Measurements from ENCODE around the gene OR52B6. TPM values are rescaled to one million over a fixed set of nuclear protein-coding genes. Genes with fewer than 3 reads are reported as not detected.

OR52B6 gene
- total RNA-seq, 1 experiment from 2014 or later, result not detected

Other genes with a start within 250 kb of the OR52B6 start
- 17.4 and 17.7 TPM in 2 replicates for gene OR51B5, start 237.4 kb upstream of the OR52B6 start, total RNA-seq (2014; rRNA removed; shearing (Covaris generic))
- not detected in 2 replicates for gene OR51B6, start 229.4 kb upstream of the OR52B6 start, total RNA-seq (2014; rRNA removed; shearing (Covaris generic))
- gene OR51M1, start 197.1 kb upstream of the OR52B6 start, total RNA-seq (2014; rRNA removed; shearing (Covaris generic)), result not detected in 2 replicates
- not detected in 2 replicates for gene OR51Q1, start 158.8 kb upstream of the OR52B6 start, total RNA-seq (2014; rRNA removed; shearing (Covaris generic))
- gene OR51I1, start 139.4 kb upstream of the OR52B6 start, total RNA-seq (2014; rRNA removed; shearing (Covaris generic)), result 0.55 TPM in 1 of 2 replicates, not detected in the other
- not detected in 2 replicates for gene OR51I2, start 131.6 kb upstream of the OR52B6 start, total RNA-seq (2014; rRNA removed; shearing (Covaris generic))
- gene OR52D1, start 92.2 kb upstream of the OR52B6 start, total RNA-seq (2014; rRNA removed; shearing (Covaris generic)), result not detected in 2 replicates
- gene UBQLN3, start 70.9 kb upstream of the OR52B6 start, total RNA-seq (2014; rRNA removed; shearing (Covaris generic)), result not detected in 2 replicates
- not detected in 2 replicates for gene UBQLNL, start 64.2 kb upstream of the OR52B6 start, total RNA-seq (2014; rRNA removed; shearing (Covaris generic))
- gene OR52H1, start 32.3 kb upstream of the OR52B6 start, total RNA-seq (2014; rRNA removed; shearing (Covaris generic)), result not detected in 2 replicates
- 5.0 and 6.7 TPM in 2 replicates for gene TRIM6, start 15.8 kb downstream of the OR52B6 start, total RNA-seq (2014; rRNA removed; shearing (Covaris generic))
- gene TRIM34, start 44.1 kb downstream of the OR52B6 start, total RNA-seq (2014; rRNA removed; shearing (Covaris generic)), result 13.8 and 18.4 TPM in 2 replicates
- gene TRIM5, start 104.2 kb downstream of the OR52B6 start, total RNA-seq (2014; rRNA removed; shearing (Covaris generic)), result 32.9 and 47.7 TPM in 2 replicates
- 34.9 and 43.0 TPM in 2 replicates for gene TRIM22, start 108.9 kb downstream of the OR52B6 start, total RNA-seq (2014; rRNA removed; shearing (Covaris generic))
- not detected in 2 replicates for gene OR56B1, start 155.6 kb downstream of the OR52B6 start, total RNA-seq (2014; rRNA removed; shearing (Covaris generic))
- gene OR52N4, start 173.4 kb downstream of the OR52B6 start, total RNA-seq (2014; rRNA removed; shearing (Covaris generic)), result not detected in 2 replicates
- gene OR52N5, start 202.5 kb downstream of the OR52B6 start, total RNA-seq (2014; rRNA removed; shearing (Covaris generic)), result not detected in 2 replicates
- not detected in 2 replicates for gene OR52N1, start 210.4 kb downstream of the OR52B6 start, total RNA-seq (2014; rRNA removed; shearing (Covaris generic))
- gene OR52N2, start 228.0 kb downstream of the OR52B6 start, total RNA-seq (2014; rRNA removed; shearing (Covaris generic)), result not detected in 2 replicates